IMR-90 (cell line): ENCODE measurements around the gene PPP1R14C. TPM values are rescaled to one million over a fixed set of nuclear protein-coding genes. Genes with fewer than 3 reads are reported as not detected.

ENCODE experiments used
- ATAC-seq: fragments of 200-7000 bp; cut with Tn5 transposase; 2 replicates; pipeline ENCODE4 v1.9.1; 2020; ENCODE audit warnings: low read depth, mild to moderate bottlenecking, moderate library complexity
- BruUV-seq: library from RNA; stranded (reverse); fragments of 400-500 nt; replicated peaks from 2 replicates; lab custom pipeline; 2021; lab: Mats Ljungman, UMichigan
- CTCF ChIA-PET: fragments of 300-600 bp; formaldehyde crosslinking; extraction: SDS; loops from one replicate; lab custom pipeline; 2021; ENCODE audit warnings: antibody characterized with exemption; lab: Yijun Ruan, JAX
- POLR2A ChIA-PET: fragments of 300-600 bp; sonication (Branson Sonifier 250); formaldehyde crosslinking; loops from one replicate; lab custom pipeline; 2022; ENCODE audit warnings: antibody characterized with exemption; ENCODE audit not compliant: unreplicated experiment; lab: Charles Lee
- DNase-seq: peaks from one replicate; pipeline ENCODE4 v3.0.0; 2013
- H2AFZ ChIP-seq: replicated peaks from 2 replicates; pipeline ENCODE3; 2013; ENCODE audit warnings: low read length, mild to moderate bottlenecking; ENCODE audit not compliant: poor library complexity
- H2AK5ac ChIP-seq: 2 replicates; pipeline ENCODE4 v1.6.1; 2013; ENCODE audit warnings: low read depth, low read length, inconsistent platforms
- H2AK9ac ChIP-seq: replicated peaks from 2 replicates; pipeline ENCODE3; 2013; ENCODE audit warnings: mild to moderate bottlenecking, low read depth, low read length, moderate library complexity; ENCODE audit not compliant: poor library complexity
- H2BK120ac ChIP-seq: 2 replicates; pipeline ENCODE4 v1.6.1; 2013; ENCODE audit warnings: low read depth, low read length, inconsistent platforms
- H2BK15ac ChIP-seq: 3 replicates; pipeline ENCODE4 v1.6.1; 2013; ENCODE audit warnings: low read depth, low read length, inconsistent platforms
- H2BK20ac ChIP-seq: 2 replicates; pipeline ENCODE4 v1.6.1; 2013; ENCODE audit warnings: low read depth, mild to moderate bottlenecking, inconsistent platforms, low read length, moderate library complexity
- H2BK5ac ChIP-seq: 2 replicates; pipeline ENCODE4 v1.6.1; 2013; ENCODE audit warnings: mild to moderate bottlenecking, low read depth, low read length, inconsistent platforms; ENCODE audit not compliant: poor library complexity, severe bottlenecking
- H3K14ac ChIP-seq: replicated peaks from 2 replicates; pipeline ENCODE4 v1.6.1; 2013; ENCODE audit warnings: low read depth, low read length, inconsistent platforms
- H3K18ac ChIP-seq: 2 replicates; pipeline ENCODE4 v1.6.1; 2013; ENCODE audit warnings: low read depth, low read length, control low read depth
- H3K23ac ChIP-seq: 2 replicates; pipeline ENCODE4 v1.6.1; 2013; ENCODE audit warnings: low read depth, low read length, inconsistent platforms
- H3K27ac ChIP-seq: 2 replicates; pipeline ENCODE4 v1.5.1; 2013; ENCODE audit warnings: mild to moderate bottlenecking, control low read depth, low read length; ENCODE audit not compliant: insufficient read depth
- H3K27me3 ChIP-seq: 2 replicates; pipeline ENCODE4 v1.6.1; 2013; ENCODE audit warnings: low read length; ENCODE audit not compliant: control insufficient read depth, insufficient read depth
- H3K36me3 ChIP-seq: 2 replicates; pipeline ENCODE4 v1.6.1; 2013; ENCODE audit warnings: low read length, mixed read lengths; ENCODE audit not compliant: control insufficient read depth, insufficient read depth
- H3K4ac ChIP-seq: 2 replicates; pipeline ENCODE4 v1.6.1; 2013; ENCODE audit warnings: low read depth, low read length, inconsistent platforms
- H3K4me1 ChIP-seq: 2 replicates; pipeline ENCODE4 v1.6.1; 2013; ENCODE audit warnings: low read length, mixed read lengths; ENCODE audit not compliant: control insufficient read depth, insufficient read depth
- H3K4me2 ChIP-seq: 2 replicates; pipeline ENCODE4 v1.6.1; 2013; ENCODE audit warnings: low read depth, mild to moderate bottlenecking, control low read depth, low read length, moderate library complexity
- H3K4me3 ChIP-seq: 2 replicates; pipeline ENCODE4 v1.5.1; 2013; ENCODE audit warnings: low read depth, mild to moderate bottlenecking, control low read depth, low read length, moderate library complexity; ENCODE audit not compliant: insufficient read depth
- H3K56ac ChIP-seq: 2 replicates; pipeline ENCODE4 v1.6.1; 2013; ENCODE audit warnings: low read length, inconsistent platforms; ENCODE audit not compliant: insufficient read depth; ENCODE audit errors: extremely low read depth
- H3K79me1 ChIP-seq, 2 experiments: 2 replicates each; pipeline ENCODE4 v1.6.1; 2013; ENCODE audit warnings: low read length in 2 of 2, inconsistent platforms in 1 of 2, low read depth in 1 of 2
- H3K9ac ChIP-seq: 2 replicates; pipeline ENCODE4 v1.6.1; 2013; ENCODE audit warnings: low read depth, low read length, control low read depth
- H3K9me1 ChIP-seq: 2 replicates; pipeline ENCODE4 v1.6.1; 2013; ENCODE audit warnings: low read length, inconsistent platforms; ENCODE audit not compliant: insufficient read depth
- H3K9me3 ChIP-seq: 2 replicates; pipeline ENCODE4 v1.6.1; 2013; ENCODE audit warnings: low read length; ENCODE audit not compliant: control insufficient read depth, insufficient read depth
- H4K20me1 ChIP-seq: 2 replicates; pipeline ENCODE4 v1.6.1; 2013; ENCODE audit warnings: low read length, inconsistent platforms; ENCODE audit not compliant: insufficient read depth
- H4K5ac ChIP-seq: 2 replicates; pipeline ENCODE4 v1.6.1; 2013; ENCODE audit warnings: mild to moderate bottlenecking, low read depth, low read length, control low read depth
- H4K8ac ChIP-seq, 2 experiments: 2 replicates each; pipeline ENCODE4 v1.6.1; 2013; ENCODE audit warnings: low read depth in 2 of 2, low read length in 2 of 2, control low read depth in 1 of 2, inconsistent platforms in 1 of 2
- H4K91ac ChIP-seq: 2 replicates; pipeline ENCODE4 v1.6.1; 2013; ENCODE audit warnings: low read depth, low read length, inconsistent platforms; ENCODE audit not compliant: insufficient read depth
- CHD1 ChIP-seq: IDR thresholded peaks from 2 replicates; pipeline ENCODE4 v1.6.1; 2012; ENCODE audit warnings: low read depth, low read length, improper control_type of control experiment
- MXI1 ChIP-seq: IDR thresholded peaks from 2 replicates; pipeline ENCODE4 v1.6.1; 2012; ENCODE audit warnings: low read depth, mild to moderate bottlenecking, low read length, moderate library complexity, borderline replicate concordance
- RAD21 ChIP-seq: IDR thresholded peaks from 2 replicates; pipeline ENCODE4 v1.6.1; 2012; ENCODE audit warnings: low read length, improper control_type of control experiment
- RFX5 ChIP-seq: IDR thresholded peaks from 2 replicates; pipeline ENCODE4 v1.8.0; 2012; ENCODE audit warnings: low read depth, mild to moderate bottlenecking, low read length, moderate library complexity
- WGBS, 2 experiments: methylation state at CpG; one replicate each; pipeline versions ENCODE4 v1.1.5 to v1.1.7; 2013; ENCODE audit warnings: missing lambda C conversion rate in 2 of 2; ENCODE audit not compliant: insufficient read length in 1 of 2; ENCODE audit errors: extremely low coverage in 2 of 2; 5-methylcytosine and 5-hydroxymethylcytosine counted together
- dilution Hi-C: fragments of 300-500 bp; cut with HindIII; formaldehyde crosslinking; loops from one replicate; pipeline ENCODE4 v1.14.3; 2018; ENCODE audit warnings: low sequenced_read_pairs; ENCODE audit not compliant: unreplicated experiment
- in situ Hi-C: fragments of 300-500 bp; cut with MboI; formaldehyde crosslinking; loops from 3 replicates; pipeline ENCODE4 v1.14.3; 2019; ENCODE audit warnings: low sequenced_read_pairs, inconsistent platforms, mixed read lengths
- intact Hi-C: fragments of 100-400 bp; cut with micrococcal nuclease; formaldehyde crosslinking; loops from 2 replicates; pipeline ENCODE4 v1.10.0; 2022
- polyA plus RNA-seq, 3 experiments: library from polyadenylated mRNA; depleted of rRNA; stranded (reverse); fragments of >200 nt; gene quantifications; 2 replicates each; pipeline ENCODE4 v1.2.3, GENCODE V29; 2012; ENCODE audit warnings: low replicate concordance in 1 of 3
- total RNA-seq: library from RNA; depleted of rRNA; stranded (reverse); fragments of >200 nt; gene quantifications from 2 replicates; pipeline ENCODE4 v1.2.3, GENCODE V29; 2012
- TF ChIP-seq, protein P1 (sequence below): fragments of 150-350 bp; IDR thresholded peaks from 2 replicates; pipeline ENCODE4 v1.6.1; 2016; ENCODE audit warnings: low read depth, mild to moderate bottlenecking, low read length, moderate library complexity, borderline replicate concordance

PPP1R14C gene
- total and polyA plus RNA-seq, 2 of the 4 experiments (the other 2 are of a cell fraction): not detected

DNA sequence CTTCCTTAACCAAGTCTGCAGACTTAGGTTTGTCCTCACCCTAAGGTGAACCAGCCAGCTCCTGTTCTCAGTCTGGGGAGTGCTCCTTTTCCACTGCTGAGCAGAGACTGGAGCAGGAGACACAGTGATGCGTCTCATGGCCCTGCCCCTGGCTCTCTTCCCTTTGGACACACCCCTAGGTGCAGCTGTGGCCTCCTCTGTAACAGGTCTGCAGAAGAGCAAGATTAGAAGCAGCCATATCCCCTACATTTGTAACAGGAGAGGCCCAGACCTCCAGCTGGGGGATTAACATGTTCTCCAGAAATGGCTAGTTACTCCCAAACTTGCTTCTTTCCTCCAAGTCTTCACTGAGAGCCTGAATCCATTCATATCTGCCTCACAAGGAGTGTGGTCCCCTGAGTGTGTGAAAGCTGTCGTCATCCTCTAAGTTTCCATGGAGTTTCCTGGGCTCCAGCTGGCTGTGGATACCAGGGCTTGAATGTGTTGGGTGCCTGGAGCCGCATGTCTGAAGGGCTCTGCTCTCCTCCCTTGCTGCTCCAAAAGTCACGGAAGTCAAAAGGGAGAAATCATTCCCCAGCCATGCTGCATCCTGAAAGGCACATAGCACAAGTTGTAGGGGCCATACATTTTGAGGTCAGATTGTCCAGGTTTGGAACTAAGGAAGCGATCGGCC lies 57.7 kb downstream of the PPP1R14C start:
- Histone ChIP-seq H3K18ac (no peak overlapping the region), H3K9ac (no peak overlapping the region), H3K4ac (no peak overlapping the region), H3K4me1 (no peaks in the 10 kb centered on the region), H3K56ac (no peak overlapping the region), H3K9me3 (no peaks in the 10 kb centered on the region), H3K27ac (no peak overlapping the region), H3K79me1 (no peaks in the 10 kb centered on the region), H4K5ac (no peak overlapping the region), H2AFZ (no peak overlapping the region), H3K36me3 (no peaks in the 10 kb centered on the region), H2BK5ac (no peak overlapping the region), H3K14ac (no peak overlapping the region), H3K9me1 (no peaks in the 10 kb centered on the region), H4K8ac (no peak overlapping the region), H2BK20ac (no peak overlapping the region), H2BK120ac (no peak overlapping the region), H4K20me1 (no peaks in the 10 kb centered on the region), H2AK9ac (no peak overlapping the region), H3K4me2 (no peak overlapping the region), H4K91ac (no peak overlapping the region), H3K23ac (no peak overlapping the region), H3K4me3 (no peak overlapping the region), H2AK5ac (no peak overlapping the region), H2BK15ac (no peak overlapping the region), H3K27me3 (peaks cover 7% of the 10 kb centered on the region)
- intact Hi-C loops (no loop called here), dilution Hi-C loops (no loop called here), in situ Hi-C loops (no loop called here)
- ATAC-seq (no peak), DNase-seq (no peak)
- no peak for TF ChIP-seq RFX5
- no peak for TF ChIP-seq CHD1
- TF ChIP-seq MXI1: no peak
- no peak for TF ChIP-seq RAD21
- TF ChIP-seq, protein P1, sequence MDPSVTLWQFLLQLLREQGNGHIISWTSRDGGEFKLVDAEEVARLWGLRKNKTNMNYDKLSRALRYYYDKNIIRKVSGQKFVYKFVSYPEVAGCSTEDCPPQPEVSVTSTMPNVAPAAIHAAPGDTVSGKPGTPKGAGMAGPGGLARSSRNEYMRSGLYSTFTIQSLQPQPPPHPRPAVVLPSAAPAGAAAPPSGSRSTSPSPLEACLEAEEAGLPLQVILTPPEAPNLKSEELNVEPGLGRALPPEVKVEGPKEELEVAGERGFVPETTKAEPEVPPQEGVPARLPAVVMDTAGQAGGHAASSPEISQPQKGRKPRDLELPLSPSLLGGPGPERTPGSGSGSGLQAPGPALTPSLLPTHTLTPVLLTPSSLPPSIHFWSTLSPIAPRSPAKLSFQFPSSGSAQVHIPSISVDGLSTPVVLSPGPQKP: no peak
- WGBS, 2 experiments: no CpG with 5 or more reads among the region's 6 CpGs
- POLR2A ChIA-PET: no interaction called here
- CTCF ChIA-PET: no interaction called here
- BruUV-seq: no TSS peak
